HL-60 (cell line): ENCODE measurements around the gene MZB1.

Source experiments
- GABPA ChIP-seq: IDR thresholded peaks from 2 replicates; pipeline ENCODE4 v1.6.1; 2012; ENCODE audit warnings: low read depth
- POLR2AphosphoS5 ChIP-seq: IDR thresholded peaks from 2 replicates; pipeline ENCODE4 v1.6.1; 2012; ENCODE audit warnings: low read depth
- SPI1 ChIP-seq: IDR thresholded peaks from 2 replicates; pipeline ENCODE4 v1.6.1; 2012; ENCODE audit warnings: low read depth, mild to moderate bottlenecking, borderline replicate concordance
- TF ChIP-seq, protein P1 (sequence below): IDR thresholded peaks from one replicate; pipeline ENCODE4 v1.5.1; 2011; ENCODE audit warnings: low read length, control low read depth, inconsistent platforms; ENCODE audit not compliant: insufficient read depth
- TF ChIP-seq, protein P2 (sequence below): IDR thresholded peaks from 2 replicates; pipeline ENCODE4 v1.6.1; 2012; ENCODE audit warnings: low read depth; ENCODE audit not compliant: insufficient replicate concordance

DNA sequence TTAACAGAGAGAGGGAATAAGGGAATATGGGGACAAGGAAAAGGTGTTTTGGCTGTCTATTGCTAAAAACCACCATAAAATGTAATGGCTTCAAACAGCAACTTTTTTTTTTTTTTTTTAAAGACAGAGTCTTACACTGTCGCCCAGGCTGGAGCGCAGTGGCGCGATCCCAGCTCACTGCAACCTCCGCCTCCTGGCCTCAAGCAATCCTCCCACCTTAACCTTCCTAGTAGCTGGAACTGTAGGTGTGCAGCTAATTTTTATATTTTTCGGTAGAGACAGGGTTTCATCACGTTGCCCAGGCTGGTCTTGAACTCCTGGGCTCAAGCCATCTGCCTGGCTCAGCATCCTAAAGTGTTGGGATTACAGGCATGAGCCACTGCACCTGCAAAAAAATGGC, 18.5 kb upstream of the MZB1 start:
- TF ChIP-seq, protein P1, sequence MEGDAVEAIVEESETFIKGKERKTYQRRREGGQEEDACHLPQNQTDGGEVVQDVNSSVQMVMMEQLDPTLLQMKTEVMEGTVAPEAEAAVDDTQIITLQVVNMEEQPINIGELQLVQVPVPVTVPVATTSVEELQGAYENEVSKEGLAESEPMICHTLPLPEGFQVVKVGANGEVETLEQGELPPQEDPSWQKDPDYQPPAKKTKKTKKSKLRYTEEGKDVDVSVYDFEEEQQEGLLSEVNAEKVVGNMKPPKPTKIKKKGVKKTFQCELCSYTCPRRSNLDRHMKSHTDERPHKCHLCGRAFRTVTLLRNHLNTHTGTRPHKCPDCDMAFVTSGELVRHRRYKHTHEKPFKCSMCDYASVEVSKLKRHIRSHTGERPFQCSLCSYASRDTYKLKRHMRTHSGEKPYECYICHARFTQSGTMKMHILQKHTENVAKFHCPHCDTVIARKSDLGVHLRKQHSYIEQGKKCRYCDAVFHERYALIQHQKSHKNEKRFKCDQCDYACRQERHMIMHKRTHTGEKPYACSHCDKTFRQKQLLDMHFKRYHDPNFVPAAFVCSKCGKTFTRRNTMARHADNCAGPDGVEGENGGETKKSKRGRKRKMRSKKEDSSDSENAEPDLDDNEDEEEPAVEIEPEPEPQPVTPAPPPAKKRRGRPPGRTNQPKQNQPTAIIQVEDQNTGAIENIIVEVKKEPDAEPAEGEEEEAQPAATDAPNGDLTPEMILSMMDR = no peak
- TF ChIP-seq POLR2AphosphoS5 (no peak), GABPA (no peak), SPI1 (no peak)
- TF ChIP-seq, protein P2, sequence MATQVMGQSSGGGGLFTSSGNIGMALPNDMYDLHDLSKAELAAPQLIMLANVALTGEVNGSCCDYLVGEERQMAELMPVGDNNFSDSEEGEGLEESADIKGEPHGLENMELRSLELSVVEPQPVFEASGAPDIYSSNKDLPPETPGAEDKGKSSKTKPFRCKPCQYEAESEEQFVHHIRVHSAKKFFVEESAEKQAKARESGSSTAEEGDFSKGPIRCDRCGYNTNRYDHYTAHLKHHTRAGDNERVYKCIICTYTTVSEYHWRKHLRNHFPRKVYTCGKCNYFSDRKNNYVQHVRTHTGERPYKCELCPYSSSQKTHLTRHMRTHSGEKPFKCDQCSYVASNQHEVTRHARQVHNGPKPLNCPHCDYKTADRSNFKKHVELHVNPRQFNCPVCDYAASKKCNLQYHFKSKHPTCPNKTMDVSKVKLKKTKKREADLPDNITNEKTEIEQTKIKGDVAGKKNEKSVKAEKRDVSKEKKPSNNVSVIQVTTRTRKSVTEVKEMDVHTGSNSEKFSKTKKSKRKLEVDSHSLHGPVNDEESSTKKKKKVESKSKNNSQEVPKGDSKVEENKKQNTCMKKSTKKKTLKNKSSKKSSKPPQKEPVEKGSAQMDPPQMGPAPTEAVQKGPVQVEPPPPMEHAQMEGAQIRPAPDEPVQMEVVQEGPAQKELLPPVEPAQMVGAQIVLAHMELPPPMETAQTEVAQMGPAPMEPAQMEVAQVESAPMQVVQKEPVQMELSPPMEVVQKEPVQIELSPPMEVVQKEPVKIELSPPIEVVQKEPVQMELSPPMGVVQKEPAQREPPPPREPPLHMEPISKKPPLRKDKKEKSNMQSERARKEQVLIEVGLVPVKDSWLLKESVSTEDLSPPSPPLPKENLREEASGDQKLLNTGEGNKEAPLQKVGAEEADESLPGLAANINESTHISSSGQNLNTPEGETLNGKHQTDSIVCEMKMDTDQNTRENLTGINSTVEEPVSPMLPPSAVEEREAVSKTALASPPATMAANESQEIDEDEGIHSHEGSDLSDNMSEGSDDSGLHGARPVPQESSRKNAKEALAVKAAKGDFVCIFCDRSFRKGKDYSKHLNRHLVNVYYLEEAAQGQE = no peak
